Naive thymus-derived CD8-positive, alpha-beta T cell (primary cell): ENCODE results near the gene ZIC2. TPM values are rescaled to one million over a fixed set of nuclear protein-coding genes. Genes with fewer than 3 reads are reported as not detected.

Source experiments
- polyA plus RNA-seq, 3 donors: library from polyadenylated mRNA; unstranded; fragments of 300-500 nt; fragmentation: Illumina TruSeq; gene quantifications; one replicate each; pipeline ENCODE4 v1.2.3, GENCODE V29; 2021
- total RNA-seq, 8 experiments: library from RNA in 2 of 8; stranded (reverse) in 2 of 8; gene quantifications; one replicate each; pipeline ENCODE4 v1.2.3 and lab custom pipeline; 2021 to 2026

Gene ZIC2
- total and polyA plus RNA-seq, 5 experiments from 2014 or later = not detected

Other genes with a start within 250 kb of the ZIC2 start
- not detected for gene ZIC5, start 10.0 kb upstream of the ZIC2 start, total RNA-seq
- not detected for gene ZIC5, start 10.0 kb upstream of the ZIC2 start, polyA plus RNA-seq
- 10 to 100 TPM; 10.9 to 13.1 TPM for gene PCCA, start 107.3 kb downstream of the ZIC2 start, total RNA-seq
- gene PCCA, start 107.3 kb downstream of the ZIC2 start, polyA plus RNA-seq = 10 to 100 TPM in 2 of 3 donors, 1 to 10 TPM in 1; 8.9 to 14.5 (median 10.3) TPM